PFSK-1 (cell line): Measurements from ENCODE around the gene RIMS4.

ENCODE experiments used
- POLR2AphosphoS5 ChIP-seq: IDR thresholded peaks from 2 replicates; pipeline ENCODE4 v1.6.1; 2012; ENCODE audit warnings: low read depth, mild to moderate bottlenecking, control low read depth, low read length, moderate library complexity
- REST ChIP-seq, 2 experiments: IDR thresholded peaks; 2 replicates each; pipeline versions ENCODE4 v1.6.1 to v1.8.0; 2011 to 2012; ENCODE audit warnings: low read depth in 2 of 2, low read length in 2 of 2, control low read depth in 1 of 2, inconsistent platforms in 1 of 2, mild to moderate bottlenecking in 1 of 2, moderate library complexity in 1 of 2; ENCODE audit not compliant: insufficient read depth in 1 of 2
- TAF1 ChIP-seq: IDR thresholded peaks from 2 replicates; pipeline ENCODE4 v1.6.1; 2012; ENCODE audit warnings: low read length, control low read depth, borderline replicate concordance; ENCODE audit not compliant: insufficient read depth

DNA sequence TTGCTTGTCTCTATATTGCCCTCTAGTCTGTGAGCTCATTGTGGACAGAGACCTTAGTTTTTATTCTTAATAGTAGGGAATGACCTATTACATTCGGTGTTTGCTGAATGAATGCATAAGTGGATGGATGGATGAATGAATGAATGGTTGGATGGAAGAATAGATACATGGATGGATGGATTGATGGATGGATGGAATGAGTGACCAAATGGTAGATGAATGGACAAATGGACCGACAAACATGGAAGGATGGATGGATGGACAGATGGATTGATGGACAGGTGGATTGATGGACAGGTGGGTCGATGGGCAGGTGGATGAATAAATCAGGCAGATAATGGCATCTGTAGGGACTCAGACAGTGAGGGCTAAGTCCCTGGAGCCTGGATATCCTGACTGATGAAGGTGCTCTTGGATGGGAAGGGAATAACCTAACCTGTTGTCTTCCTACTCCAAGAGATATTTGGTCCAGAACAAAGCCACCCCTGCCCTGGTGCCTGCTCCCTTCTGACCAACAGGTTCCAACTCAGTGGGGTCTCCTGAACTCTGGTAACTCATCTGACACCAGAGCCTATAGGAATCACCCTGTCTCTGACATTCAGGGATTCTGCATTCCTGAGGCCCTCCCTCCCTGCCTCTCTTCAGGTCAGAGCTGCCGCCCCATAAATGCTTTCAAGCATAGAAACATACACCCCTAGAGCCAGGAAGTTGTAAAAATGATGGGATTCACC lies 104.8 kb downstream of the RIMS4 start:
- no peak for TF ChIP-seq POLR2AphosphoS5
- no peak for TF ChIP-seq TAF1
- no peak for TF ChIP-seq REST (IDR thresholded peaks at IDR 0.05; ENCODE audit: insufficient read depth in 1 of 2, low read depth in 2 of 2, low read length in 2 of 2)
